Keratinocyte (primary cell): ENCODE results near the gene ADGRV1.

ENCODE experiments used
- EZH2 ChIP-seq: IDR thresholded peaks from one replicate; pipeline ENCODE4 v1.6.1; 2012; ENCODE audit warnings: inconsistent platforms, mild to moderate bottlenecking, low read length, moderate library complexity
- TF ChIP-seq, protein P1 (sequence below), 3 experiments: IDR thresholded peaks in 1 of 3; conservative IDR thresholded peaks in 1 of 3; optimal IDR thresholded peaks in 1 of 3; 2 replicates in 2 of 3; 3 replicates in 1 of 3; pipeline versions ENCODE3 to v1.5.1; 2011; ENCODE audit warnings: low read length in 3 of 3, mild to moderate bottlenecking in 3 of 3, moderate library complexity in 2 of 3, control low read depth in 1 of 3, inconsistent platforms in 1 of 3; ENCODE audit not compliant: insufficient read depth in 2 of 3; ENCODE audit errors: extremely low read depth in 1 of 3

DNA sequence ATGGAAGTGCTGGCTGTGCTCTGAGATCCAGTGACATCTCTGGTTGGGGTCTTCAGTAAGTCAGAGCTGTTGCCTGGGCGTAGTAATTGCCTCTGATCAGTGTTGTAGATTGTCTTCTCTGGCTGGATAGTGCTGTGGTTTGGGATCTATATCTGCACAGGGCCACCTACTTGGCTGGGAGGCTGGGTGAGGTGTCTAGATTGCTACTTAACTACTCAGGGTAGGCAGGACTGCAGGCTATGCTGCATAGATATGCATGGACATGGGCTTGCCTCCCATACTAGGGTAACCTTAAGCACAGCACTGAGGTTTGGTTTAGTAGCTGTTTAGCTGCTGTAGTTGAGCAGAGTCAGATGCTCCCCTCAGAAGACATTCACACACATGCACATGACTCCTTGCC, 181.0 kb downstream of the ADGRV1 start:
- TF ChIP-seq, protein P1, sequence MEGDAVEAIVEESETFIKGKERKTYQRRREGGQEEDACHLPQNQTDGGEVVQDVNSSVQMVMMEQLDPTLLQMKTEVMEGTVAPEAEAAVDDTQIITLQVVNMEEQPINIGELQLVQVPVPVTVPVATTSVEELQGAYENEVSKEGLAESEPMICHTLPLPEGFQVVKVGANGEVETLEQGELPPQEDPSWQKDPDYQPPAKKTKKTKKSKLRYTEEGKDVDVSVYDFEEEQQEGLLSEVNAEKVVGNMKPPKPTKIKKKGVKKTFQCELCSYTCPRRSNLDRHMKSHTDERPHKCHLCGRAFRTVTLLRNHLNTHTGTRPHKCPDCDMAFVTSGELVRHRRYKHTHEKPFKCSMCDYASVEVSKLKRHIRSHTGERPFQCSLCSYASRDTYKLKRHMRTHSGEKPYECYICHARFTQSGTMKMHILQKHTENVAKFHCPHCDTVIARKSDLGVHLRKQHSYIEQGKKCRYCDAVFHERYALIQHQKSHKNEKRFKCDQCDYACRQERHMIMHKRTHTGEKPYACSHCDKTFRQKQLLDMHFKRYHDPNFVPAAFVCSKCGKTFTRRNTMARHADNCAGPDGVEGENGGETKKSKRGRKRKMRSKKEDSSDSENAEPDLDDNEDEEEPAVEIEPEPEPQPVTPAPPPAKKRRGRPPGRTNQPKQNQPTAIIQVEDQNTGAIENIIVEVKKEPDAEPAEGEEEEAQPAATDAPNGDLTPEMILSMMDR (optimal IDR thresholded peaks at IDR 0.05 in 1 of 3, IDR thresholded peaks at IDR 0.05 in 1 of 3, conservative IDR thresholded peaks at IDR 0.05 in 1 of 3; ENCODE audit: extremely low read depth in 1 of 3, insufficient read depth in 2 of 3, low read length in 3 of 3), result no peak
- no peak for TF ChIP-seq EZH2
